Muscle of arm (tissue), 12 donors: ENCODE data around the gene OR52W1. TPM values are rescaled to one million over a fixed set of nuclear protein-coding genes. Genes with fewer than 3 reads are reported as not detected.
"Not testable (repeated sequence)": the region's sequence is repeated elsewhere in the genome, so short reads cannot be mapped to it uniquely, and the experiment has no call there.

Experiments used
- DNase-seq: peaks from one replicate; pipeline ENCODE4 v3.0.0-alpha.2; 2013
- polyA plus RNA-seq, 12 donors: library from polyadenylated mRNA; unstranded; fragments of 120-200 nt; gene quantifications; one replicate each; pipeline ENCODE4 v1.2.1, GENCODE V29; 2013; ENCODE audit not compliant: insufficient read length in 12 of 12

Gene OR52W1
- polyA plus RNA-seq, 12 donors, result 0.15 TPM; not detected in 11

DNA sequence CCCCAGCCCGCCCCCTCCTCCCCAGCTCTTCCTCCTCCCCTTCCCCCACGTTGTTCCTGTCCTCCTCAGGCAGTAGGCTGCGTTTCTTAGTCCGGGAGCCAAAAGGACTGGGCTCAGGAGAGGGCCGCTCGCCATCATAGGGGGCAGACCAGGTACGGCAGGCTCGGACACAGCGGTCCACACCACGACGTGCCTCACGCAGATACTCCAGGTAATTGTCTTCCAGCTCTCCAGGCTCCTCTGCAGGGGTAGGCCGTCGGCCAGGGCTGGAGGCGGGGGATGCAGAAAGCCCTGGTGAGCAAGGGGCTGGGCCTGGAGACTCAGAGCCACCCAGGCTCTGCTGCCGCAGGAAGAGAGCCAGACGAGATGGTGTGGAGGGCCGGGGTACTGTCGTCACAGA is 18.7 kb downstream of the OR52W1 start:
- DNase-seq, result no peak

DNA sequence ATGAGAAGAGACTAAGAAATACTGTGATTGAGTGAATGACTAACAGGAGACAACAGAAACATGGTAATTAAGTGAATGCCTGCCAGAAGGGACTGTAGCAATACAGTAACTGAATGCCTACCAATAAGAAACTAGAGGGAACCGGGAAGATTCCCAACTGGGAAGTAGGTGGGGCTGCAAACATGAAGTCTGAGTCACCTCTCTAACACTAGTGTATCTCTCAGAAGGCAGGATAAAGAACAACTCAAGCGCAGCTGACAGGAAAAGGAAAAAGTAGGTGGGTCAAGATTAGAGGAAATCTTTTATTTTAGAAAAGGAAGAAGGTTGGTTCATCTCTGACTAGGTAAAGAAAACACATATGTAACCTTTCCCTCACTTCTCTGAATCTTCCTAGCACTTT is 20.3 kb downstream of the OR52W1 start:
- no peak for DNase-seq

DNA sequence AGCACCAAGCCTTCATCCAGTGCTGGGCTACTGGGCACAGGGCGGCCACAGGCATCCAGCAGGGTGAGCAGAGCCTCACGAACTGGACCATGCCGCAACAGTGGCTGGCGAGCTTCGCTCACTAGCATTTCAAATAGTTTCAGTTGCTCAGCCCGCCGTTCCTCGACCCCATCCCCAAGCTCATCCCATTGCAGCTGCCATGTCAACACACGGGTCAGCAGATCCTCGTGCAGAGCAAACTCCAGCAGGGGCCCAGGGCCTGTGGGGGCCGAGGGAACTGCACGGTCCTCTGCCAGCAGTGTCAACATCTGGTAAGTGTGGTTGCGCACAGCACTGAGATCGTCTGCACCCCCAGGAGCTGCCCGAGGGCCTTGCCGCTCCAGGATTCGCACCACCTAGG is 24.8 kb downstream of the OR52W1 start:
- DNase-seq, result no peak

DNA sequence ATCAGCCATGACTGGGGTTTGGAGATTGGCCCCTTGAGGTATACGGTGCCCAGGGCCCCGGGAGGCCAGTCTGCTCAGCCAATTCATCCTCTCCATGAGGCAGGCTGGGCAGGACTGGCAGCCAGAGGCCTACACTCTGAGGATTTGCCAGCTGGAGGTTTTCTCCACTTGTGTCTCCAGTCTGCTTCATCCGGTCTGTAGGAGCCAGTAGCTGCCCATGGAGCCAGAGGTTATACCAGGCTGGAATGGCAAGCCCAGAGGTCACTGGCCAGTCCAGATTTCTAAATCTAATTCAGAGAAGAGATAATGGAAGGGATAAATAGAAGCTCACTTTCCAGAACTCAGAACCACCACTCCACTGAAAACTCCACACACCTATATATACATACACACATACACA is 25.4 kb downstream of the OR52W1 start:
- no peak for DNase-seq

DNA sequence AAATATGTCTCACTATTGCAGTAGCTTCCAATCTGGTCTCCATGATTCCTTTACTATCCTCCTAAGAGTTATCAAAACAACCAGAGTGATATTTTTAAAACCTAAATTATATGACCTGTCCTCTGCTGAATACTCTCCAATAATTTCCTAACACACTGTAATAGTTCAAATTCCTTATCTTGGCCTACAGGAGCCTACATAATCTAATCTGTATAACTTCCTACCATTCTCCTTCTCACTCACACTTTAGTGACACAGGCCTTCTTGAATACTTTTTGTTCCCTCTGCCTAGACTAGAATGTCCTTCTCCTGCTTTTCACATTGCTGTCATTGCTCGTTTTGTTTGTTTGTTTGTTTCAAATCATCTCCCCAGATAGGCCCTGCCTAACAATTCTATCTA is 26.0 kb downstream of the OR52W1 start:
- DNase-seq, result no peak

DNA sequence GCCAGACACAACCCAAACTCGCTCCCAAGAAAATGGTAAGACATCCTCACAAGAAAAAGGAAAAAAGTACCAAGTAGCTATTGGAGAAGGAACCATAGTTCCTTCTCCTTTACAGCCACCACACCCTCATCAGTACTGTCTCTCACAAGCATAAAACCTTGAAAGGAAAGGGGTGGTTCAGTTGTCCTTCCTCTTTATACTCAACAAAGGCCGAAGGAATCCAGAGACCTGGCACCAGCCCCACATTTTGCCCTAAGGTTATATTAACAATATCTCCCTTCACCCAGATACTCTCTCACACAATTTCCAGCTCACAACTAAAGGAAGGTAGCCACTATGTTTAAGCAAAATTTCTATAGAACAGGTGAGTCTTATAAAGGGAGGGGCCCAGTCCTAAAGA is 26.9 kb downstream of the OR52W1 start:
- DNase-seq, result no peak

DNA sequence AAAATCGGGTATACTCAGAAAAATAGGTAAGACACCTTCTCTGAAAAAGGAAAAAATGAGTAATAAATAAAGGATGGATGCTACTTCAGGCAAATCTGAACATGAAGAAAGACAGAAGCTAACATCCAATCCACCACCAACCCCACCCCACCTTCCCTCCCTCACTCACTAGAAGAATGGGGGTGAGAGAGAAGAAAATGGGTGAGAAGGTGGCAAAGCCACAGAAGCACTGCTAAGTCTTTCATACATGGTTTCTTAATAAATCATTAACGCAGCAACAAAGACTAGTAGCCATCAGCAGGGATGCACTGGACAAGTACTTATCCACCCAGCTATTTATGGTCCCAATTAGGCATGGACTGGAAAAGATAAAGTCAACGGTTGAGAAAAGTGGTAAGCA is 29.5 kb downstream of the OR52W1 start:
- no peak for DNase-seq

DNA sequence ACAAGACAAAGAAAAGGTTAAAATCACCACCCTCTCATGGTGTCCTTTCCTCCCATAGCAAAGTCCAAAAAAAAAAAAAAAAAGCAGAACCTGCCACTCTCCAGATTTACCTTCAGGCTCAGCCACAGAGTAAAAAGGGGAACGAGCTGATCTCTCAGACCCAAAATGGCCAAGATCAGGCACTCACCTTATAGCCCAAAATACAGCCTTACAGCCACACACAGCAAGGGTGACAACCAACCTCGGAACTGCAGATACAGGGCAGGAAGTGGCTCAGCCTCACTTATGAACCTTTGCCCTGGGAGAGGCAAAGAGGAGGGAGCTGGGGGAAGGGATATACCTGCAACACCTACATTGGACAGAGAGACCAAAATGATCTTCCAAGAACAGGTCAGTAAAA is 30.9 kb downstream of the OR52W1 start:
- DNase-seq, result no peak

DNA sequence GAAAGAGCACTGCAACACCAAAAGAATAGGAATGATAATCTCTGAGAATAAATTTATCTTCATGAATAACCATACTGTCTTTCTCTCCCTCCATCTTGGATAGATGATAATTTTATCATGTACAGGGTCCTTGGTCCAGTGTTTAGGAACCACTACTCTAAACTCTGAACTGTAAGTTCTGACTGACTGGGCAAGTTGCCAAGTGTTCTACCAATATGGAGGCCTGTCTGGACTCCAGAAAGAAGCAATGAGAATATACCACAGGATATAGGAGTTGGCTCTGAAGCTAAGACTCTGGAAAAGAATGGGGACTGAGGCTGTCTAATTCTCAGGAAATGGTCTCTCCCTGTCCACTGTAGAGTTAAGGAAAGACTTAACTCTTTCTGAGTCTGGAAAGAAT is 33.9 kb downstream of the OR52W1 start:
- no peak for DNase-seq

DNA sequence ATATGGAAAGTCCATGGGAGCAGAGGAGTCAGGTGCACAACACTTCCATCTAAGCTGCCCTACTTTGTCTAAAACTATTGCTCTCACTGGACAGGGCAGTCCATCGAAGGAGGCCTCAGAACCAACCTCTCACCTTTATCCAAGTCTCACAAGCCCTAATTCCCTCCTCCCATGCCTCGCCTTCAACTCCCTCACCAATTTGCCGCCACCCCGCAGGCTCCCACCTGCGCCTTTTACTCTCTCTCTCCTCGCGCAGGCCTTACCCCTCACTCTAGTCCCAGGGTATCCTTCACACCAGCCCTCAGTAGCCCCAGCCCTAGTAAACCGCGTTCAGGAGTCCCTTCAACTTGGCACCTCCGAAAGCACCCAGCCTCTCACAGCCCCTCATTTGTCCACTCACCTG is 35.0 kb downstream of the OR52W1 start:
- DNase-seq, result no peak

DNA sequence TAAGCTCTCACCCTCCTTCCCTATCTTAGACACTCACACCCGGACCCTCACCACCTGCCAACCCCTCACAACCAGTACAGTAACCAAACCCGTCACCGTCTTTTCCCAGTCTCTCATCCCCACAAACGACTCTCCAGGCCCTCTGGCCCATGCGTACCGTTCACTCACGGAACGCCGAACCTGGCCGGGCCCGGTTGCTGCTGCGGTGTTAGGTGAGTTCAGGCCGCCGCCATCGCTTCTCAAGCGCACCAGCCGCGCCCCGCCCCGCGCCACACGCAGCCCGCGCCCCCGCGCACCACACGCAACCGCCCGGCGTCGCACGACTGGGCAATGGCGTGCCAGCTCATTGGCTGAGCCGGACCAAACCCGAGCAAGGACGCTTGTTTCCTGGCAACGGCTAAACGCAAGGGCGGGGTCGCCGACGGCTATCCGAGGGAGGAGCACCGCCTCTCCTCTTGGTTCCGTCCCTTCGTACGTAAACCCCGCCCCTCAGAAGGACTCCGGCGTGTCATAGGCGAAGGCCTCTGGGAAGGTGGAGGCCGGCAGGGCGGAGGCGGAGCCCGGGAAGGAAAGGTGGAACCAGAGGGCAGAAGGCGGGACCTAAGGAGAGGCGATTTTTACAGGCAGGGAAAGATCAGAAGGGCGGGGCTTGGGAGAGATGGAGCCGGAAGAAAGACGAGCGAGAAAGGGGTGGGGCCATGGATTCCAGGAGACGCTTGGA is 35.5 kb downstream of the OR52W1 start, which contains the start of gene FHIP1B:
Gene FHIP1B (minus strand): TSS at position 250 of the 721 bp plus-strand sequence. CDS start 10,120 bp downstream, outside the sequence.
- DNase-seq, result peak; percentile 99

DNA sequence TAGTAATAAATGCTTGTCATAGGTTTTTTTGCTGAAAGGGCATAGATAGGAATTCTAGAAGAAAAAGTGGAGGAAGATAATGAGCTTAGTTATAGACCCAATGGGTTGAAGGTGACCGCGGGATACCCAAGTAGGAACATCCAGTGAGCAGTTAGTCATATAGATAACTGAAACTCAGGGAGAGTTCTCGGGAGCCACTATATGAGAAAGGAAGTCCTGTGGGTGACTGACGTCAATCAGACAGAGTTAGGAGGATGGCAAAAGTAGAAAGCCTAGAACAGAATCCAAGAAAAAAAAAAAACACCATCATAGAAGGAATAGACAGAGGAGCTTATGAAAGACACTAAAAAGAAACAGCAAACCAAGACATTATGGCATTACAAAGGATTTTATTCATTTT is 38.2 kb downstream of the OR52W1 start:
- no peak for DNase-seq

DNA sequence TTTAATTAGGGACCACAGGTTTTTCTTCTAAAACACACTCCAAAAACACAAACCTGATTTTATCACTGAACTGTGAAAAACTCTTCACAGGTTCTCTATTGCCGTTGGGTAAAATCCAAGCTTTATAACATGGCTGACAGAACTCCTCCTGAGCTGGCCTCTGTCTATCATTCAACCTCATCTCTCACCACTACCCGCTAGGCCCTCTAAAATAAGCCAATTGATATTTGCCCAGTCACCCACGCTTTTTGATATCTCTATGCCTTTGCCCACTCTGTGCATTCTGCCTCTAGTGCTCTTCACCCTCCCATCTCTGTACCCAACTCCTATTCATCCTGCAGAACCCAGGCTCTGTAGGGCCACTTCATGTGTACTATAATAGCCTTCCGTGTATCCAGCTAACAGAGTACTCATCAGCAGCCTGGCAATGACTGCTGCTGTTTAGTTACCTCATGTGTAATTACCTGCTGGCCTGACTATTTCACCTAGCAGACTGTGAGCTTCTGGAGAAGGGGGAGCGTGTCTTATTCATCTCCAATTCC is 38.8 kb downstream of the OR52W1 start:
- no peak for DNase-seq

DNA sequence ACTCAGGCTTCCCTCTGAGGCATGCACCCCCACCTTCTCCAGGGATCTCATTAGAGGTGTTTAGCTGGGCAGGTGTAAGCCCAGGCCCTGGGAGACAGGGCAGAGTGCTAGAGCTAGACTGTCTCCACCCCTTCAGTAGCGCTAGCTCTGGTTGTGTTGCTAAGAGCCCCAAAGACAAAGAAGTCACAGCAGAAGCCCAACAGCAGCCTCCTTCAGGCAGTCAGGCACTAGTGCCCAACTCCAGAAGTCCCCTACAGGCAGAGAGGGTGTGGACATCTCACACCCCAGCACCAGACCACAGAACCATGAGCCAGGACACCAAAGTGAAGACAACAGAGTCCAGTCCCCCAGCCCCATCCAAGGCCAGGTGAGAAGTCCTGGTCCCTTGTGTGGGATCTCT is 39.9 kb downstream of the OR52W1 start, which contains the start of gene CNGA4:
Gene CNGA4 (plus strand): TSS at position 188 of the 400 bp plus-strand sequence. CDS start 118 bp downstream, at position 306.
- no peak for DNase-seq

DNA sequence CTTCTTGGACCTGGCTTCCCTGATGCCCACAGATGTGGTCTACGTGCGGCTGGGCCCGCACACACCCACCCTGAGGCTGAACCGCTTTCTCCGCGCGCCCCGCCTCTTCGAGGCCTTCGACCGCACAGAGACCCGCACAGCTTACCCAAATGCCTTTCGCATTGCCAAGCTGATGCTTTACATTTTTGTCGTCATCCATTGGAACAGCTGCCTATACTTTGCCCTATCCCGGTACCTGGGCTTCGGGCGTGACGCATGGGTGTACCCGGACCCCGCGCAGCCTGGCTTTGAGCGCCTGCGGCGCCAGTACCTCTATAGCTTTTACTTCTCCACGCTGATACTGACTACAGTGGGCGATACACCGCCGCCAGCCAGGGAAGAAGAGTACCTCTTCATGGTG is 41.1 kb downstream of the OR52W1 start:
- DNase-seq, result no peak

DNA sequence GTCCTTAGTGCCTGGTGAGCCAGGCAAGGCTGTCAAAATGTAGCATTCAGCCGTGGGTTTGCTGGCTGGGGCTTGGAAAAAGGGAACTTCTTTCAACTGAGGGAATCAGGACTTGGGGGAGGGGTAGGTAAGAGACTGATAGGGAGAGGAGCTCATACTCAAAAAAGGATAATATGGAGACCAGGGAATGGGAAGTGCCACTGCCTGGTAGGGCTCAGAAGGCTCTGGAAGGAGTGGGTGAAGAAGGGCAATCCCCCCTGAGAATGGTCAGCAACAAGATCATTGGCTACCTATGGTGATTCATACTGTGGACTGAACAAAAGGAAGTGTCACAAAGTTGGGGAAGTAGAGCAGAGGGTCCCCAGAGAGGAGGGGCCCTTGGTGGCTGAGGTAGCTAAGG is 41.8 kb downstream of the OR52W1 start:
- no peak for DNase-seq

DNA sequence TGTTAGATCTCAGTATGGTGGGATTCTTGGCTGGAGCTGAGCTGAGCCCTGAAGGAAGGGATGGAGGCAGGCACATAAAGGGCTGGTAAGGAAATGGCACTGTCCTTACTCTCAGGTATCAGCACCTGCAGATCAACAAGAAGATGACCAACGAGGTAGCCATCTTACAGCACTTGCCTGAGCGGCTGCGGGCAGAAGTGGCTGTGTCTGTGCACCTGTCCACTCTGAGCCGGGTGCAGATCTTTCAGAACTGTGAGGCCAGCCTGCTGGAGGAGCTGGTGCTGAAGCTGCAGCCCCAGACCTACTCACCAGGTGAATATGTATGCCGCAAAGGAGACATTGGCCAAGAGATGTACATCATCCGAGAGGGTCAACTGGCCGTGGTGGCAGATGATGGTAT is 42.3 kb downstream of the OR52W1 start:
- DNase-seq, result no peak

DNA sequence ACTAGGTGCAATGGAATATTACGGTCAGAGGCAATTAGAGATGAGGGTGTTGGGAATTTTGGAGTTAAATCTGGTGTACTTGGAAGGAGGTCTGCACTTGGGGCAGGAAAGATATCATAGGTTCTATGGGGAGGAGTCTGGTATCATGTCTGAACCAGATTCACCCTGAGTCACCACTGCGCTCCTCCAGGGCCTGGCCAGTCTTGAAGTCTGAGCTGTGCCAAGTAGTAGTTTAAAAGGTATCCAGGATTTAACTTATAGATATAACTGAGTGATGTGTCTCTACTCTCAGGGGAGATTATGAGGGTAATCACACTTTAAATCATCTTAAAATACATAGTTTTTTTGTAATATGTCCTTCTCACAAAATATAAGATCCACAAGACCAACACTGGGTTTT is 46.5 kb downstream of the OR52W1 start:
- no peak for DNase-seq

DNA sequence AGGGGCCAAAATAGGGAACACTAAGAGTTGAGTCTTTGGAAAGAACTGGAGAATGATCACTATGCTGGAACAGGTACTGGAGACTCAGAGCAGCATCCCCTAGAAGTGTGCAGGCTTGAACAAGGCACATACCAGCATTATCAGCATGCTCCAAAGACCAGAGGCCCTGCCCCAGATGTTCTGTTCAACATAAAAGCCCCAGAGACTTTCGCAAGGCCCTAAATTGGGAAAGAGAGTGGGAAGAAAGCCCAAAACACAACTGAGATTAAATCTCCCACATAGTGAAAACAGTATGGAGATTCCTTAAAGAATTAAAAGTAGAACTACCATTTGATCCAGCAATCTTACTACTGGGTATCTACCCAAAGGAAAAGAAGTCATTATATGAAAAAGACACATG is 49.2 kb downstream of the OR52W1 start:
- no peak for DNase-seq

DNA sequence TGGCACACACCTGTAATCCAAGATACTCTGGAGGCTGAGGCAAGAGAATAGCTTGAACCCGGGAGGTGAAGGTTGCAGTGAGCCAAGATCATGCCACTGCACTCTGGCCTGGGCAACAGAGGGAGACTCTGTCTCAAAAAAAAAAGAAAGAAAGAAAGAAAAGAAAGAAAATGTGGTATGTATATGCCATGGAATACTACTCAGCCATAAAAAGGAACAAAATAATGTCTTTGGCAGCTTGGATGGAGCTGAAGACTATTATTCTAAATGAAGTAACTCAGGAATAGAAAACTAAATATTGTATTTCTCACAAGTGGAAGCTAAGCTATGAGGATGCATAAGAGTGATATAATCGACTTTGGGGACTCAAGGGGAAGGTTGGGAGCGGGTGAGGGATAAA is 49.9 kb downstream of the OR52W1 start:
- DNase-seq, result not testable (repeated sequence)
